ENCODE measurements around the gene NOSTRIN. TPM values are rescaled to one million over a fixed set of nuclear protein-coding genes. Genes with fewer than 3 reads are reported as not detected.

The NOSTRIN gene
- total RNA-seq, 2 experiments from 2014 or later, result not detected

DNA sequence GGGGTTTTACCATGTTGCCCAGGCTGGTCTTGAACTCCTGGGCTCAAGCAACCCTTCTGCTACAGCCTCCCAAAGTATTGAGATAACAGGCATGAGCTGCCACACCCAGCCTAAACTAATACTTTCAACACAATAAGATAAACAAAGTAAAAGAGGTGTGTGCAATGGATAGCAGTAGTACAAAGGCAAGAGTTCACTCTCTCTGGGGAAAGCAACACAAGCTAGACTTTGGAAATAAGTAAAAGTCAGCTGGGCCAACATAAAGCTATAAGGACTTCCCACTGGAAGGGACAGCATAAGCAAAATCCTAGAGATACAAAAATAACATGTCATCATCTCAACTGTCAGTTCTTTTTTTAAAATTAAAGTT, 5.2 kb upstream of the NOSTRIN start:
- Histone ChIP-seq H3K4me3 (ENCODE audit: low read depth, low read length, poor library complexity, severe bottlenecking) (no peak overlapping the region), H3K9me3 (ENCODE audit: low read length) (no peaks in the 10 kb centered on the region), H3K4me1 (ENCODE audit: insufficient read depth, low read length, poor library complexity, severe bottlenecking) (no peaks in the 10 kb centered on the region), H2AFZ (ENCODE audit: low read length) (no peak overlapping the region), H4K20me1 (ENCODE audit: insufficient read depth, low read length) (no peaks in the 10 kb centered on the region), H3K27ac (ENCODE audit: low read depth, low read length, poor library complexity, severe bottlenecking) (no peak overlapping the region), H3K9me2 (ENCODE audit: insufficient read depth, low read length) (no peaks in the 10 kb centered on the region), H3K79me2 (ENCODE audit: insufficient read depth, low read depth, low read length) (no peaks in the 10 kb centered on the region), H3K36me3 (ENCODE audit: insufficient read depth, low read length) (no peaks in the 10 kb centered on the region), H3K4me2 (ENCODE audit: low read length) (no peak overlapping the region)
- CTCF ChIA-PET (ENCODE audit: unreplicated experiment), result no interaction called here
- intact Hi-C loops (cut with micrococcal nuclease; ENCODE audit: unreplicated experiment), result no loop called here
- POLR2A ChIA-PET, result no interaction called here
- no peak for TF ChIP-seq EZH2phosphoT487 (IDR thresholded peaks at IDR 0.05; ENCODE audit: borderline replicate concordance, low read depth, low read length)
- TF ChIP-seq, protein P1, sequence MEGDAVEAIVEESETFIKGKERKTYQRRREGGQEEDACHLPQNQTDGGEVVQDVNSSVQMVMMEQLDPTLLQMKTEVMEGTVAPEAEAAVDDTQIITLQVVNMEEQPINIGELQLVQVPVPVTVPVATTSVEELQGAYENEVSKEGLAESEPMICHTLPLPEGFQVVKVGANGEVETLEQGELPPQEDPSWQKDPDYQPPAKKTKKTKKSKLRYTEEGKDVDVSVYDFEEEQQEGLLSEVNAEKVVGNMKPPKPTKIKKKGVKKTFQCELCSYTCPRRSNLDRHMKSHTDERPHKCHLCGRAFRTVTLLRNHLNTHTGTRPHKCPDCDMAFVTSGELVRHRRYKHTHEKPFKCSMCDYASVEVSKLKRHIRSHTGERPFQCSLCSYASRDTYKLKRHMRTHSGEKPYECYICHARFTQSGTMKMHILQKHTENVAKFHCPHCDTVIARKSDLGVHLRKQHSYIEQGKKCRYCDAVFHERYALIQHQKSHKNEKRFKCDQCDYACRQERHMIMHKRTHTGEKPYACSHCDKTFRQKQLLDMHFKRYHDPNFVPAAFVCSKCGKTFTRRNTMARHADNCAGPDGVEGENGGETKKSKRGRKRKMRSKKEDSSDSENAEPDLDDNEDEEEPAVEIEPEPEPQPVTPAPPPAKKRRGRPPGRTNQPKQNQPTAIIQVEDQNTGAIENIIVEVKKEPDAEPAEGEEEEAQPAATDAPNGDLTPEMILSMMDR (conservative IDR thresholded peaks at IDR 0.05; ENCODE audit: low read length), result no peak
- no TSS peak for BruUV-seq (replicated peaks)
- DNase-seq (ENCODE audit: low spot score), result no peak

DNA sequence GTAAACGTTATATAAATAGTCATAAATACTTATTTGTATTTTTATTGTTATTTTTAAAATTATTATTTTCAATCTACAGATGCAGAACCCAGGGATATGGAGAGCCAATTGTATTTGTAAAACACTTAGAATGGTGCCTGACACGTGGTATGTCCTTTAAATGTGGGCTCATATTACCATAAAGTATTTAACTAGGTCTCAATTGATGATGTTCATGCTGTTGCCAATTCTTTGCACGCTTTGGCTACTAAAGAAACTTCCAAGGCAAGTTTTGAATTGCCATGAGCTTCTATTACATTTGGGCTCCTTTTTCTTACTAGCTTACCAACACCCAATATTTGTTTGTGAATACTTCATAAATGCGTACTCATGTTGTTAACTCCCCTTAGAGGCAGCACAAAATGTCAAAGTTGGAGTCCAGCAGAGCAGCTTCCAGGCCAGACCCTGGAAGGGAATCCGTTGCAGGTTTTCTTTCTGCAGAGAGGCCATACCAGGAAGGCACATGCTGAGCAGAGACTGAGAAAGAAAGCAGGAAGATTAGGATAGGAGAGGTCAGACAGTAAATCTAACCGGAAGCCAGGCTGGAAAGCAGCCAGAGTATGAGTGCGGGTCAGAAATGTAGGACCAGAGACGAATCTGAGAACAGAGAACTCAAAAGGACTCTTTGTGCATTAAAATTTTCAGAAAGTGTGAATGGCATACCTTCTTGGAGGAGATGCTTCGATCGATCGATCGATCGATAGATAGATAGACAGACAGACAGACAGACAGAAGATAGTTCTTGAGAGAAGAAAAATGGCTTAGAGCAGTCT, 4.2 kb upstream of the NOSTRIN start:
- TF ChIP-seq EZH2phosphoT487 (IDR thresholded peaks at IDR 0.05; ENCODE audit: borderline replicate concordance, low read depth, low read length), result no peak
- H3K4me3 ChIP-seq (ENCODE audit: low read depth, low read length, poor library complexity, severe bottlenecking), result no peak overlapping the region
- H3K27ac ChIP-seq (ENCODE audit: low read depth, low read length, poor library complexity, severe bottlenecking), result no peak overlapping the region
- POLR2A ChIA-PET, result no interaction called here
- BruUV-seq (replicated peaks), result no TSS peak
- H4K20me1 ChIP-seq (ENCODE audit: insufficient read depth, low read length), result no peaks in the 10 kb centered on the region
- no peak overlapping the region for H2AFZ ChIP-seq (ENCODE audit: low read length)
- H3K36me3 ChIP-seq (ENCODE audit: insufficient read depth, low read length), result no peaks in the 10 kb centered on the region
- CTCF ChIA-PET (ENCODE audit: unreplicated experiment), result no interaction called here
- H3K4me2 ChIP-seq (ENCODE audit: low read length), result no peak overlapping the region
- no peaks in the 10 kb centered on the region for H3K9me3 ChIP-seq (ENCODE audit: low read length)
- no peaks in the 10 kb centered on the region for H3K4me1 ChIP-seq (ENCODE audit: insufficient read depth, low read length, poor library complexity, severe bottlenecking)
- intact Hi-C loops (cut with micrococcal nuclease; ENCODE audit: unreplicated experiment), result no loop called here
- no peaks in the 10 kb centered on the region for H3K9me2 ChIP-seq (ENCODE audit: insufficient read depth, low read length)
- no peaks in the 10 kb centered on the region for H3K79me2 ChIP-seq (ENCODE audit: insufficient read depth, low read depth, low read length)
- DNase-seq (ENCODE audit: low spot score), result no peak

DNA sequence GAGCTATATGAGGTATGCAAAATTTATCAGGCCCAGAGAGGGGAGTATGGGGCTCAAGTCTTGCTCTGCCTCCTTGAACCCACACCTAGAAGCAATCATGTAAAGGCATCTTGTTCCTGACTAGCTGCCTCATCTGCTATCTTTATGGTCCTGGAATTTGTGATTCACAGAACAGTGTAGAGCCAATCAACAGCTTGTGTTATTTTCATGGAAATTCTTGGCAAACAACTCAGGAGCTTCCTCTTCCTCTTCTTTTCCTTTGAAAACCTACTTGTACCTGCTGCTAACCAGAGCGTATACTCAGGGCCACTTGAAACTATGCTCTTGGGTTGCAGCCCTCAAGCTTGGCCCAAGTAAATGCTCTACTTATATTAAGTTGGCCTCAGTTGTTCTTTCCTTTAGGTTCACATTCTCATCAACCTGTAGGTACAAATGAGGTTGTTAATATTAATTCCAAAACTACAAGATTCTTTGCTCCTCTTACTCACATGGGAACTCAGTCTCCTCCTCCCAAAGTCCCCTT, 3.5 kb upstream of the NOSTRIN start:
- Histone ChIP-seq H3K27ac (ENCODE audit: low read depth, low read length, poor library complexity, severe bottlenecking) (no peak overlapping the region), H3K4me3 (ENCODE audit: low read depth, low read length, poor library complexity, severe bottlenecking) (no peak overlapping the region), H3K9me3 (ENCODE audit: low read length) (no peaks in the 10 kb centered on the region), H3K36me3 (ENCODE audit: insufficient read depth, low read length) (no peaks in the 10 kb centered on the region), H3K4me1 (ENCODE audit: insufficient read depth, low read length, poor library complexity, severe bottlenecking) (no peaks in the 10 kb centered on the region), H2AFZ (ENCODE audit: low read length) (no peak overlapping the region), H3K79me2 (ENCODE audit: insufficient read depth, low read depth, low read length) (no peaks in the 10 kb centered on the region), H3K9me2 (ENCODE audit: insufficient read depth, low read length) (no peaks in the 10 kb centered on the region), H4K20me1 (ENCODE audit: insufficient read depth, low read length) (no peaks in the 10 kb centered on the region), H3K4me2 (ENCODE audit: low read length) (no peak overlapping the region)
- ChIA-PET CTCF (ENCODE audit: unreplicated experiment) (no interaction called here), POLR2A (no interaction called here)
- no peak for TF ChIP-seq EZH2phosphoT487 (IDR thresholded peaks at IDR 0.05; ENCODE audit: borderline replicate concordance, low read depth, low read length)
- TF ChIP-seq, protein P1 (conservative IDR thresholded peaks at IDR 0.05; ENCODE audit: low read length), result no peak
- no TSS peak for BruUV-seq (replicated peaks)
- no peak for DNase-seq (ENCODE audit: low spot score)
- intact Hi-C loops (cut with micrococcal nuclease; ENCODE audit: unreplicated experiment), result no loop called here

Data from OCI-LY7 (cell line).